GM21528 (cell line): ENCODE data around the gene SEPTIN5.
"Not testable (repeated sequence)": the region's sequence is repeated elsewhere in the genome, so short reads cannot be mapped to it uniquely, and the experiment has no call there.

Experiments used
- ATAC-seq: cut with Tn5 transposase; IDR thresholded peaks from one replicate; pipeline ENCODE4 v1.9.1; 2021; ENCODE audit warnings: mild to moderate bottlenecking, moderate library complexity; ENCODE audit not compliant: unreplicated experiment, low FRiP score

SEPTIN5 gene

DNA sequence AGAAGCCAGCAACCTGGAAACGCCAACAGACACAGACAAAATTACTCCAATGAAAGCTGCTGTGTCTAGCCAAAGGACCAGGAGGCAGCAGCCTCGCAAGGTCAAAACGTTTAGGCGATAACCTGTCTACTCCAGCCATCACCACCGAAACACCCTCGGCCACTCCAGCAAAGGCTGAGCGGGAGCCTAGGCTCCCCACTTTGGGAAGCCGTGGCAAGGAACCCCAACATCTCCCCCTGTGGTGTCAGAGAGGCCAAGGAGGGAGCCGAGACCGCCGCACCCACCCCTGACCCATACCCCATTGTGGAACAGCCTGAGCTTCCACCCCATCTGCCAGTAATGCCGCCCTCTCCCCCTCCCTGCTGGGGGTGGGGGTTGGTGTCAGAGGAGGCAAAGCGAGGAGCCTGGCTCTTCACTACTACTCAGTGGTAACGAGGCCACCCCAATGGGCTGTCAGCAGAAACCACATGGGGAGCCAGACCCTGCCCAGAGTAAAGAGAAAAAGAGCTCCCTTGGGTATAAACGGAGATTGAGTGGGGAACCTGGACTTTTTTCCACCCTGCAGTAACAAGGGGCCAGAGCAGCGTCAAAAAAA, 33.9 kb upstream of the SEPTIN5 start:
- ATAC-seq: no peak

DNA sequence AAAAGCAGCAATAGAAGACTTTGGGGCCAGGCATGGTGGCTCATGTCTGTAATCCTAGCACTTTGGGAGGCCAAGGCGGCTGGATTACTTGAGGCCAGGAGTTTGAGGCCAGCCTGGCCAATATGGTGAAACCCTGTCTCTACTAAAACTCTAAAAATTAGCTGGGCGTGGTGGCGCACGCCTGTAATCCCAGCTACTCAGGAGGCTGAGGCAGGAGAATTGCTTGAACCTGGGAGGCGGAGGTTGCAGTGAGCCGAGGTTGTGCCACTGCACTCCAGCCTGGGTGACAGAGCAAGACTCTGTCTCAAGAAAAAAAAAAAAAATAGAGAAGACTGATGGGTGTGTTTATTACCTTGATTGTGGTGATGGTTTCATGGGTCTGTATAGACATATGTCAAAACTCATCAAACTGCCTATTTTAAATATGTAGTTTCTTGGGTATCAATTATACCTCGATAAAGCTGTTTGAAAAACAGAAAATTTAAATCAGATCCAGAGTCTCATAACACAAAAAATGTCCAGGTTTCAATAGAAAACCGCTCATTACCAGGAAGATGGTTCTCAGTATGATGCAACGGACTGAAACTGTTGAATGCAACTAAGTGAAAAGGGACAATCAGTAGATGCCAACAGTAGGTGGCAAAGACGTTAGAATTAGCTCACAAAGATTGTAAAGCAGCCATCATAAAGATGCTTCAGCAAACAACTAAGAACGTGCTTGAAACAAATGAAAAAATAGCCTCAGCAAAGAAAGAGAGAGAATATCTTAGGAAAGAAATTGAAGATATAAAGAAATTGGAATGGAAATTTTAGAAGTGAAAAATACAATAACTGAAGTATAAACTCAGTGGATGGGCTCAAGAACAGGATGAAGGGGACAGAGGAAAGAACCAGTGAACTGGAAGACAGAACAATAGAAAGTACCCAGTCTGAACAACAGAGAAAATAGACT, 33.1 kb upstream of the SEPTIN5 start:
- ATAC-seq: no peak

- no peak for ATAC-seq
These were observed 32.4 kb upstream of the SEPTIN5 start for GRCh38 chr22:19681863-19682245.

GRCh38 chr22:19686946-19687345, 27.4 kb upstream of the SEPTIN5 start:
- ATAC-seq: no peak

GRCh38 chr22:19687561-19688300, 26.6 kb upstream of the SEPTIN5 start:
- ATAC-seq: no peak

- no peak for ATAC-seq
These were observed 25.7 kb upstream of the SEPTIN5 start for GRCh38 chr22:19688301-19689290.

GRCh38 chr22:19689408-19689807, 24.9 kb upstream of the SEPTIN5 start:
- no peak for ATAC-seq

GRCh38 chr22:19691007-19691720, 23.1 kb upstream of the SEPTIN5 start:
- ATAC-seq: no peak

GRCh38 chr22:19691721-19692341, 22.5 kb upstream of the SEPTIN5 start:
- no peak for ATAC-seq

DNA sequence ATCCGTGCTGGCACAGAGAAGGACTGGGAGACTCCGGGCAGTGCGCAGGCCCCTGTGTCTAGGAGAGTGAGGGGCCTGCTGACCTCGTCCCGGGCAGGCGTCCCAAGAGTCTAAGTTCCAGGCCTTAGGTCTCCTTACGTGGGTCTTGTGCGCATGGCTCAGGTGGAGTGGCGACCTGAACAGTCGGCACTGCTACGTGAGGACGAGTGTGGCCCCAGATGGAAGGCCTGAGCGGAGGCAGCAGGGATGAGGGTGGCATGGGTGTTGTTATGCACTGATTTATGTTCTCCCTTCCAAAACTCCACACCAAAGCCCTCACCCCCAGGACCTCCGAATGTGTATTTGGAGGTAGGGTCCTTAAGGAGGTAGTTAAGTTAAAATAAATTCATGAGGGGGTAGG, 20.7 kb upstream of the SEPTIN5 start:
- no peak for ATAC-seq

- no peak for ATAC-seq
These were observed 20.2 kb upstream of the SEPTIN5 start for GRCh38 chr22:19693981-19694670.

DNA sequence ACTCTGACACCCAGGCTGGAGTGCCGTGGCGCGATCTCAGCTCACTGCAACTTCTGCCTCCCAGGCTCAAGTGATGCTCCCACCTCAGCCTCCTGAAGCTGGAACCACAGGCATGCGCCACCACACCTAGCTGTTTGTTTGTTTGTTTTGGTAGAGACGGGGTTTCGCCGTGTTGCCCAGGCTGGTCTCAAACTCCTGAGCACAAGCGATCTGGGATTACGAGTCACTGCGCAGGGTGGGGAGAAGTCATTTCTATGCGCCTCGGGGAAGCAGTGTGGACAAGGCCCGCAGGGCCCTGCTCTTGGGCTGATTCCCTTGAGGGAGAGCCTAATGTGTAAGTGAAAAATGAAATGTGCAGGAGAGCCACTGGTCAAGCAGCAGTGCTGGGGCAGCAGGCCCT, 19.6 kb upstream of the SEPTIN5 start:
- ATAC-seq: no peak

DNA sequence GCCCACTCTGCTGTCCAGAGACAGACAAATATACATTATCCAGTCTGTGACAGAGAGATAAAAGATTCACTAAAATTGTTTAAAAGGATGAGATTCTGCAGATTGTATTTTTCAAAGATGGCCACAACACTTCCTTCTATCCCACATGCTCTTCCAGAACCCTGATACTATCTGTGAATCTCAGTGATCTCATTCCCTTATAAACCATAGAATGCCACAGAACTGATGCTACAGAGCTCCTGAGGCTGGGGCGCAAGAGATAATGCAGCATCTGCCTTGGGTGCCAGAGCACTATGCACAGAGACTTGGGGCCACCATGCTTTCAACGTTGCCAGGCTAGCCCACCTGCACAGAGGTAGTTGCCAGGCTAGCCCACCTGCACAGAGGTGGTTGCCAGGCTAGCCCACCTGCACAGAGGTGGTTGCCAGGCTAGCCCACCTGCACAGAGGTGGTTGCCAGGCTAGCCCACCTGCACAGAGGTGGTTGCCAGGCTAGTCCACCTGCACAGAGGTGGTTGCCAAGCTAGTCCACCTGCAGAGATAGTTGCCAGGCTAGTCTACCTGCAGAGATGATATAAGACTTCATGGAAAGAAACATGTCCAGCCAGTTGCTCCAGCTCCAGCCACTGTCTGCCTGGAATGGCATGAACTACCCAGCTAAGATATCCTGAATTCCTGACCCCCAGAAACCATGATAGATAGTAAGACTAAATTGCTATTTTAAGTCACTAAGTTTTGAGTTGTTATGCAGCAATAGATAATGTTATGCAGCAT, 17.6 kb upstream of the SEPTIN5 start:
- ATAC-seq: no peak

DNA sequence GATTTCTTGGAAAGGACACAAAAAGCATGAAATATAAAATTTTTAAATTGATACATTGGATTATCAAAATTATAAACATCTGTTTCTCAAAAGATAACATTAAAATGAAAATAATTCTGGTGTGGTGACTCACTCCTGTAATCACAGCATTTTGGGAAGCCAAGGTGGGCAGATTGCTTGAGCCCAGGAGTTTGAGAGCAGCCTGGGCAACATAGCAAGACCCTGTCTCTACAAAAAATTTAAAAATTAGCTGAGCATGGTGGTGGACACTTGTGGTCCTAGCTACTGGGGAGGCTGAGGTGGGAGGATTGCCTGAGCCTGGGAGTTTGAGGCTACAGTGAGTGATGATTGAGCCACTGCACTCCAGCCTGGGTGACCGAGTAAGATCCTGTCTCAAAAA, 16.4 kb upstream of the SEPTIN5 start:
- ATAC-seq: not testable (repeated sequence)

- ATAC-seq: no peak
These were observed 13.4 kb upstream of the SEPTIN5 start for GRCh38 chr22:19700790-19701419.

- ATAC-seq: no peak
These were observed 12.7 kb upstream of the SEPTIN5 start for GRCh38 chr22:19701420-19702145.

- ATAC-seq: no peak
These were observed 10.4 kb upstream of the SEPTIN5 start for GRCh38 chr22:19703869-19704268.
